B cell (primary cell): Measurements from ENCODE around the gene CBLIF. TPM values are rescaled to one million over a fixed set of nuclear protein-coding genes. Genes with fewer than 3 reads are reported as not detected.

Source experiments
- ATAC-seq: fragments of 200-7000 bp; cut with Tn5 transposase; one replicate; pipeline ENCODE4 v1.10.0; 2021; ENCODE audit warnings: low read depth, mild to moderate bottlenecking, moderate number of reproducible peaks, moderate library complexity
- CTCF ChIA-PET: fragments of 350-600 bp; sonication (Branson Sonifier 250); formaldehyde crosslinking; loops from one replicate; lab custom pipeline; 2021; ENCODE audit warnings: antibody characterized with exemption, inconsistent platforms; lab: Charles Lee
- POLR2A ChIA-PET: fragments of 350-600 bp; sonication (Branson Sonifier 250); formaldehyde crosslinking; loops from one replicate; lab custom pipeline; 2021; ENCODE audit warnings: antibody characterized with exemption; lab: Charles Lee
- DNase-seq: peaks from one replicate; pipeline ENCODE4 v3.0.0; 2013
- H2AFZ ChIP-seq: 2 replicates; pipeline ENCODE4 v1.6.1; 2012; ENCODE audit warnings: mild to moderate bottlenecking, low read depth, low read length; ENCODE audit not compliant: insufficient read depth, poor library complexity, severe bottlenecking
- H3K27ac ChIP-seq, 2 donors: 1 replicate in 1 of 2; 2 replicates in 1 of 2; pipeline ENCODE4 v1.5.1; 2012 to 2013; ENCODE audit warnings: low read length in 2 of 2, mild to moderate bottlenecking in 2 of 2, moderate library complexity in 1 of 2
- H3K27me3 ChIP-seq, 4 experiments: fragments of 200-600 bp in 1 of 4; sonication (generic) in 1 of 4; replicated peaks in 1 of 4; 1 replicate in 2 of 4; 2 replicates in 2 of 4; pipeline versions ENCODE4 v1.6.1 to v1.7.0; 2013 to 2016; ENCODE audit warnings: low read length in 3 of 4, mild to moderate bottlenecking in 2 of 4, mixed read lengths in 1 of 4, moderate library complexity in 1 of 4; ENCODE audit not compliant: insufficient read depth in 4 of 4, control insufficient read depth in 3 of 4; ENCODE audit errors: control extremely low read depth in 1 of 4
- H3K36me3 ChIP-seq, 2 experiments: replicated peaks in 1 of 2; 1 replicate in 1 of 2; 2 replicates in 1 of 2; pipeline versions ENCODE4 v1.6.1 to v1.7.1; 2013; ENCODE audit warnings: low read length in 1 of 2; ENCODE audit not compliant: insufficient read depth in 2 of 2, control insufficient read depth in 1 of 2; ENCODE audit errors: control extremely low read depth in 1 of 2, extremely low read depth in 1 of 2
- H3K4me1 ChIP-seq, 2 donors: fragments of 200-600 bp in 1 of 2; sonication (generic) in 1 of 2; 1 replicate in 1 of 2; 2 replicates in 1 of 2; pipeline versions ENCODE4 v1.5.1 to v1.6.1; 2013 to 2017; ENCODE audit warnings: low read length in 2 of 2; ENCODE audit not compliant: control insufficient read depth in 2 of 2, insufficient read depth in 2 of 2
- H3K4me2 ChIP-seq: replicated peaks from 2 replicates; pipeline ENCODE3; 2012; ENCODE audit warnings: mild to moderate bottlenecking, low read depth, low read length; ENCODE audit not compliant: poor library complexity, severe bottlenecking
- H3K4me3 ChIP-seq, 5 experiments: fragments of 200-600 bp in 1 of 5; sonication (generic) in 1 of 5; 1 replicate in 3 of 5; 2 replicates in 2 of 5; pipeline versions ENCODE4 v1.5.1 to v1.7.0; 2011 to 2016; ENCODE audit warnings: low read length in 4 of 5, mild to moderate bottlenecking in 4 of 5, low read depth in 2 of 5, control low read depth in 1 of 5, moderate library complexity in 1 of 5; ENCODE audit not compliant: insufficient read depth in 1 of 5; ENCODE audit errors: control extremely low read depth in 1 of 5, extremely low read depth in 1 of 5
- H3K79me2 ChIP-seq: fragments of 200-600 bp; sonication (generic); one replicate; pipeline ENCODE4 v1.6.0; 2016; ENCODE audit warnings: low read length; ENCODE audit not compliant: control insufficient read depth, insufficient read depth
- H3K9ac ChIP-seq: fragments of 200-600 bp; sonication (generic); 2 replicates; pipeline ENCODE4 v1.6.1; 2017; ENCODE audit warnings: mild to moderate bottlenecking, low read length, moderate library complexity
- H3K9me3 ChIP-seq, 3 donors: one replicate each; pipeline versions ENCODE4 v1.6.1 to v1.7.1; 2013; ENCODE audit warnings: low read length in 2 of 3; ENCODE audit not compliant: control insufficient read depth in 2 of 3, insufficient read depth in 1 of 3; ENCODE audit errors: control extremely low read depth in 1 of 3
- H4K20me1 ChIP-seq: 2 replicates; pipeline ENCODE4 v1.6.0; 2012; ENCODE audit warnings: mild to moderate bottlenecking, low read length; ENCODE audit not compliant: insufficient read depth, control insufficient read depth, poor library complexity, severe bottlenecking
- H3K27ac Mint-ChIP-seq: one replicate; pipeline ENCODE4 v1.8.0; 2021; ENCODE audit warnings: mixed read lengths
- H3K27me3 Mint-ChIP-seq: one replicate; pipeline ENCODE4 v1.8.0; 2021; ENCODE audit warnings: mixed read lengths
- H3K4me1 Mint-ChIP-seq: one replicate; pipeline ENCODE4 v1.8.0; 2021; ENCODE audit warnings: mixed read lengths
- H3K4me3 Mint-ChIP-seq: one replicate; pipeline ENCODE4 v1.8.0; 2021; ENCODE audit warnings: mixed read lengths
- H3K9me3 Mint-ChIP-seq: one replicate; pipeline ENCODE4 v1.8.0; 2022; ENCODE audit warnings: mixed read lengths; ENCODE audit not compliant: insufficient read depth
- CTCF ChIP-seq: fragments of 200-600 bp; IDR thresholded peaks from one replicate; pipeline ENCODE4 v1.8.0; 2022; ENCODE audit warnings: antibody characterized with exemption, mild to moderate bottlenecking
- EZH2 ChIP-seq: IDR thresholded peaks from 2 replicates; pipeline ENCODE4 v1.6.1; 2012; ENCODE audit warnings: borderline replicate concordance, low read depth, mild to moderate bottlenecking, moderate library complexity, low read length; ENCODE audit not compliant: insufficient read depth, poor library complexity, severe bottlenecking
- WGBS: methylation state at CpG from one replicate; pipeline ENCODE4 v1.1.5; 2013; ENCODE audit warnings: missing lambda C conversion rate; ENCODE audit not compliant: insufficient coverage; 5-methylcytosine and 5-hydroxymethylcytosine counted together
- intact Hi-C: fragments of 100-400 bp; cut with micrococcal nuclease; formaldehyde crosslinking; loops from one replicate; pipeline ENCODE4 v1.10.0; 2022
- polyA plus RNA-seq: library from polyadenylated mRNA; depleted of rRNA; stranded (reverse); fragments of >200 nt; gene quantifications from 2 replicates; pipeline ENCODE4 v1.2.3, GENCODE V29; 2012
- total RNA-seq, 2 donors: library from RNA; stranded (reverse); fragments of 120-200 nt in 1 of 2; gene quantifications; 1 replicate in 1 of 2; 2 replicates in 1 of 2; pipeline versions ENCODE4 v1.2.3 to v1.2.4, GENCODE V29; 2013 to 2022

Gene CBLIF
- total and polyA plus RNA-seq, 2 donors (not counting 1 experiment from before 2014, with no cell fraction given), result not detected

- Histone ChIP-seq H3K36me3 (no peaks in the 10 kb centered on the region), H3K4me1 (no peaks in the 10 kb centered on the region), H4K20me1 (no peaks in the 10 kb centered on the region), H3K27ac (no peak within 1 kb of the TSS), H3K4me3 (no peak within 1 kb of the TSS), H3K9ac (no peak within 1 kb of the TSS), H3K9me3 (no peaks in the 10 kb centered on the region), H3K79me2 (no peaks in the 10 kb centered on the region), H3K4me2 (no peak within 1 kb of the TSS), H3K27me3 (no peaks in the 10 kb centered on the region), H2AFZ (no peak within 1 kb of the TSS)
- no peak for ATAC-seq
- Mint-ChIP-seq H3K27me3 (peaks cover 21% of the 10 kb centered on the region), H3K27ac (no peak within 1 kb of the TSS), H3K4me3 (no peak within 1 kb of the TSS), H3K4me1 (no peaks in the 10 kb centered on the region), H3K9me3 (no peaks in the 10 kb centered on the region)
- CTCF ChIA-PET, result no interaction called here
- POLR2A ChIA-PET, result no interaction called here
- TF ChIP-seq CTCF, result no peak
- no peak for TF ChIP-seq EZH2
- intact Hi-C loops, result no loop called here
- DNase-seq, result no peak
- WGBS, result 98% methylated on average over 5 of the region's 5 CpGs
These were observed 33.3 kb upstream of the CBLIF start, which contains the start of gene OOSP3 for GRCh38 chr11:59878575-59878974. Gene OOSP3 (plus strand): TSS chr11:59878782. CDS start chr11:59878809, 27 bp downstream.

- Histone ChIP-seq H2AFZ (no peak overlapping the region), H3K27ac (no peak overlapping the region), H3K4me3 (no peak overlapping the region), H3K4me1 (no peaks in the 10 kb centered on the region), H4K20me1 (no peaks in the 10 kb centered on the region), H3K4me2 (no peak overlapping the region), H3K36me3 (no peaks in the 10 kb centered on the region), H3K9me3 (no peaks in the 10 kb centered on the region), H3K9ac (no peak overlapping the region), H3K79me2 (no peaks in the 10 kb centered on the region), H3K27me3 (no peaks in the 10 kb centered on the region)
- ChIA-PET CTCF (no interaction called here), POLR2A (no interaction called here)
- no peak for ATAC-seq
- H3K27me3 Mint-ChIP-seq, result peaks cover 21% of the 10 kb centered on the region
- no peak for DNase-seq
- no peaks in the 10 kb centered on the region for H3K9me3 Mint-ChIP-seq
- no peak overlapping the region for H3K27ac Mint-ChIP-seq
- intact Hi-C loops, result no loop called here
- H3K4me1 Mint-ChIP-seq, result no peaks in the 10 kb centered on the region
- TF ChIP-seq CTCF, result no peak
- no peak for TF ChIP-seq EZH2
- no peak overlapping the region for H3K4me3 Mint-ChIP-seq
These were observed 32.5 kb upstream of the CBLIF start for GRCh38 chr11:59877784-59878183.
